ENCODE results near the gene PDE11A.

The PDE11A gene

GRCh38 chr2:177577075-177577474 lies 495.5 kb downstream of the PDE11A start:
- H3K4me3 ChIP-seq (ENCODE audit: insufficient read depth, low read length, poor library complexity, severe bottlenecking): no peak overlapping the region
- H3K9me3 ChIP-seq (ENCODE audit: insufficient read depth, low read length): no peaks in the 10 kb centered on the region
- no peaks in the 10 kb centered on the region for H3K36me3 ChIP-seq (ENCODE audit: low read length)
- H3F3A ChIP-seq (ENCODE audit: insufficient read depth): no peaks in the 10 kb centered on the region
- H3K9ac ChIP-seq (ENCODE audit: low read length): no peak overlapping the region
- no peak overlapping the region for H3K4me2 ChIP-seq (ENCODE audit: low read depth, low read length, poor library complexity, severe bottlenecking)
- TF ChIP-seq EZH2phosphoT487 (conservative IDR thresholded peaks at IDR 0.05; ENCODE audit: low read length) (no peak), CTCF (IDR thresholded peaks at IDR 0.05; ENCODE audit: insufficient read depth, low read length, poor library complexity, severe bottlenecking) (no peak)
- no peaks in the 10 kb centered on the region for H3K9me2 ChIP-seq (replicated peaks; ENCODE audit: insufficient read depth, low read length)
- H3K27me3 ChIP-seq (ENCODE audit: low read length): no peaks in the 10 kb centered on the region
- no peaks in the 10 kb centered on the region for H3K79me2 ChIP-seq (ENCODE audit: insufficient read depth, low read length)
- no peak overlapping the region for H3K27ac ChIP-seq (ENCODE audit: low read depth, low read length)
- H4K20me1 ChIP-seq (ENCODE audit: low read depth, low read length): no peaks in the 10 kb centered on the region
- H2AFZ ChIP-seq (ENCODE audit: low read depth, low read length, severe bottlenecking): no peak overlapping the region

- Histone ChIP-seq H2AFZ (ENCODE audit: low read depth, low read length, severe bottlenecking) (no peak overlapping the region), H3F3A (ENCODE audit: insufficient read depth) (no peaks in the 10 kb centered on the region), H3K9me3 (ENCODE audit: insufficient read depth, low read length) (no peaks in the 10 kb centered on the region), H3K9me2 (replicated peaks; ENCODE audit: insufficient read depth, low read length) (no peaks in the 10 kb centered on the region), H3K36me3 (ENCODE audit: low read length) (no peaks in the 10 kb centered on the region), H3K27ac (ENCODE audit: low read depth, low read length) (no peak overlapping the region), H3K9ac (ENCODE audit: low read length) (no peak overlapping the region), H3K4me3 (ENCODE audit: insufficient read depth, low read length, poor library complexity, severe bottlenecking) (no peak overlapping the region), H3K79me2 (ENCODE audit: insufficient read depth, low read length) (no peaks in the 10 kb centered on the region), H4K20me1 (ENCODE audit: low read depth, low read length) (no peaks in the 10 kb centered on the region), H3K4me2 (ENCODE audit: low read depth, low read length, poor library complexity, severe bottlenecking) (no peak overlapping the region), H3K27me3 (ENCODE audit: low read length) (no peaks in the 10 kb centered on the region)
- TF ChIP-seq EZH2phosphoT487 (conservative IDR thresholded peaks at IDR 0.05; ENCODE audit: low read length): no peak
- TF ChIP-seq CTCF (IDR thresholded peaks at IDR 0.05; ENCODE audit: insufficient read depth, low read length, poor library complexity, severe bottlenecking): no peak
Measured at GRCh38 chr2:177575358-177575757, 497.2 kb downstream of the PDE11A start.

DNA sequence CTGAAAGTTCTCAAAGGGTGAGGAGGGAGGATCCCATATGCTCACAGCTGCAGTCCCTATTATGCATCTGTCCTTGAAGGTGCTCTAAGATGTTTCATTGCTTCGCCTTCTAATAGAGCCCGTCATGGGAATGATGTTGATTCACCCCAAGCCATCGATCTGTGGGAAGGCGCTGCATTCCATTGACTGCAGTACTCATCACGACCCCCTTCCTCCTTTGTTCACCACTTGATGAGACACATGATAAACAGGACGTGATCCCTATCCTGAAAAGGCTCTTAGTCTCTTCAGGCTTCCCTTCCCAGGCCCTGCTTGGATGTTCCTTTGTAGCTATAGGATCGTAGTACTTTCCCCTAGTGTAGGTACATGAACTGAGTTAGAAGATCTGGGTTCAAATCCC lies 498.2 kb downstream of the PDE11A start:
- Histone ChIP-seq H3K4me2 (ENCODE audit: low read depth, low read length, poor library complexity, severe bottlenecking) (no peak overlapping the region), H3K27me3 (ENCODE audit: low read length) (no peaks in the 10 kb centered on the region)
- TF ChIP-seq EZH2phosphoT487 (conservative IDR thresholded peaks at IDR 0.05; ENCODE audit: low read length): no peak
- no peak for TF ChIP-seq CTCF (IDR thresholded peaks at IDR 0.05; ENCODE audit: insufficient read depth, low read length, poor library complexity, severe bottlenecking)

More for the DNA sequence above, 498.2 kb downstream of the PDE11A start:
- Histone ChIP-seq H2AFZ (ENCODE audit: low read depth, low read length, severe bottlenecking) (no peak overlapping the region), H3K27ac (ENCODE audit: low read depth, low read length) (no peak overlapping the region), H3K4me3 (ENCODE audit: insufficient read depth, low read length, poor library complexity, severe bottlenecking) (no peak overlapping the region), H3K9ac (ENCODE audit: low read length) (no peak overlapping the region), H3K79me2 (ENCODE audit: insufficient read depth, low read length) (no peaks in the 10 kb centered on the region), H3K9me3 (ENCODE audit: insufficient read depth, low read length) (no peaks in the 10 kb centered on the region), H3K9me2 (replicated peaks; ENCODE audit: insufficient read depth, low read length) (no peaks in the 10 kb centered on the region), H4K20me1 (ENCODE audit: low read depth, low read length) (no peaks in the 10 kb centered on the region), H3K36me3 (ENCODE audit: low read length) (no peaks in the 10 kb centered on the region), H3F3A (ENCODE audit: insufficient read depth) (no peaks in the 10 kb centered on the region)

Data from SU-DHL-6 (cell line).